Measurements from ENCODE around the gene MAPK7. TPM values are rescaled to one million over a fixed set of nuclear protein-coding genes. Genes with fewer than 3 reads are reported as not detected.

The MAPK7 gene
- total RNA-seq, 2 experiments from 2014 or later, result 8.7 to 10.7 TPM

DNA sequence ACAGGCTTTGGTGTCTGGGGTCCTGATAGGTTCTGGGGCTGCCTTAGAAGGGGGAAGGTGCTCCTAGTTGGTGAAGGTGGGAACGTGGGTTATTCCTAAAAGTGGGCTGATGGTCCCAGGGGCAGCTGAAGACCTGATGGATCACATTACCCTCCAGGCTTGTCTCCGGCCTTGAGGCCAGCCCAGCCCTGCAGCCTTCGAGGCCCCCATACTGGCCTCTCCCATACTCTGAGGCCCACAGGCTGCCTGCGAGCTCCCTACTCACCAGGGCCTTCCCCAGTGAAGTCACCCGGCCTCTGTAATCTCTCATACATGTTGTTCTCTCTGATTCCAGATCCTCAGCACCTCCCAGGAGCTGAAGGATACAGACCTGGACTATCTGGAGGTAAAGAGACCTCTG, 35.5 kb downstream of the MAPK7 start:
- CTCF ChIA-PET, result interaction anchor here (0.5 kb wide), 1 partner anchor 372 kb away, joined by 4 read pairs; no protein-coding TSS in a partner anchor
- DNase-seq, result no peak
- Mint-ChIP-seq H3K27me3 (ENCODE audit: low read depth) (no peaks in the 10 kb centered on the region), H3K9me3 (no peaks in the 10 kb centered on the region), H3K27ac (no peak overlapping the region), H3K4me1 (ENCODE audit: low read depth) (peaks cover 11% of the 10 kb centered on the region), H3K36me3 (ENCODE audit: low read depth) (no peaks in the 10 kb centered on the region), H3K4me3 (no peak overlapping the region)
- intact Hi-C loops (cut with micrococcal nuclease), result no loop called here

DNA sequence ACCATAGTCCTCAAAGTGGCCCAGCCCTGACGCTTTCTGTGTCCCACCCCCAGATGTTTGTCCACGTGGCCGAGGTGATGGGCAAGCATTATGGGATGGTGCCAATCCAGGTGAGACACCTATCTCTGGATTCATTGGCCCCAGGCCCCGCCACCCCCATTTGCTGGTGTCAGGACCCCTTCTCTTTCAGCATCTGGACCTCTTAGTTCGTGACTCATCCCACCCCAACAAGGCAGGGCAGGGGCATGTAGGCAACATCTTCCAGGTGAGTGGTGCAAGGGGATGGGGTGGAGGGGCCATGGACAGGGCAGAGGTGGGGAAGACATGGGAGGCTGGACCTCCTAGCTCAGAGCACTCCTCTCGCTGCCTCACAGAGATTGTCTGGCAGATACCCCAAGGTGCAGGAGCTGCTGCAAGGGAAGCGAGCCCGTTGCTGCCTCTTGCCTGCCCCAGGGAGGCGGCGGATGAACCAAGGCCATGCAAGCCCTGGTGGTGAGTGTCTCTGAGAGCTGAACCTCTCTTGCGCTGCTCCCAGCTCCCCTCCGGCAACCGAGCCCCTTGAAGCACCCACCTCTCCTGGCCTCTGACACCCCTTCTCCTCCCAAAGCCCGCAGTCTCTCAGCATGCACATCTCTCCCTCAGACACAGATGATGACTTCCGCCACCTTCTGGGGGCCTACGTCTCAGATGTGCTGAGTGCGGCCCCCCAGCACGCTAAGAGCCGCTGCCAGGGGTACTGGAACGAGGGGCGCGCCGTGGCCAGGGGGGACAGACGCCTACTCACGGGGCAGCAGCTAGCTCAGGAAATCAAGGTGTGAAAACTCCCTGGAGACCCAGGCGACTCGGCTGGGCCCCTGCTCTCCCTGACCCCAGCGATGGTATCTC, 36.3 kb downstream of the MAPK7 start:
- Mint-ChIP-seq H3K4me1 (ENCODE audit: low read depth) (peaks cover 12% of the 10 kb centered on the region), H3K27me3 (ENCODE audit: low read depth) (no peaks in the 10 kb centered on the region), H3K36me3 (ENCODE audit: low read depth) (no peaks in the 10 kb centered on the region), H3K27ac (no peak overlapping the region), H3K9me3 (no peaks in the 10 kb centered on the region), H3K4me3 (no peak overlapping the region)
- CTCF ChIA-PET, result no interaction called here
- no peak for DNase-seq
- intact Hi-C loops (cut with micrococcal nuclease), result no loop called here

DNA sequence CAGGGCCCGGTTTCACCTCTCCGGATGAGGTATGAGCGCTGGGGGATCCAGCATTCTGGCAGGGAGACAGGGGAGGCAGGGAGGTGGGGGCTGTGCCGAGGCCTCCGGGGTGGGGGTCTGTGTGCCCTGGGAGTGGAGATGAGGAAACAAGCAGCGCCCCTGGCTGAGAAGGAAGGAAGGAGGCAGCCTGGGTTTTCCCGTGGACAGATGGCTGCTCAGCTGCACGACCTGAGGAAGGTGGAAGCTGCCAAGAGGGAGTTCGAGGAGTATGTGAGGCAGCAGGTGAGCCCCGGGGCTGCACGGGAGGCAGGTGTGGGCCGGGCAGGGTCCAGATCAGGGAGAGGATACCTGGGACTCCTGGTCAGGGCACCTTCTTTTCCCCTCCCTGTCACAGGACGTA, 37.0 kb downstream of the MAPK7 start:
- CTCF ChIA-PET, result no interaction called here
- intact Hi-C loops (cut with micrococcal nuclease), result no loop called here
- no peak for DNase-seq
- no peak overlapping the region for H3K4me3 Mint-ChIP-seq
- H3K4me1 Mint-ChIP-seq (ENCODE audit: low read depth), result peaks cover 12% of the 10 kb centered on the region
- no peaks in the 10 kb centered on the region for H3K27me3 Mint-ChIP-seq (ENCODE audit: low read depth)
- no peaks in the 10 kb centered on the region for H3K9me3 Mint-ChIP-seq
- H3K36me3 Mint-ChIP-seq (ENCODE audit: low read depth), result no peaks in the 10 kb centered on the region
- H3K27ac Mint-ChIP-seq, result no peak overlapping the region

DNA sequence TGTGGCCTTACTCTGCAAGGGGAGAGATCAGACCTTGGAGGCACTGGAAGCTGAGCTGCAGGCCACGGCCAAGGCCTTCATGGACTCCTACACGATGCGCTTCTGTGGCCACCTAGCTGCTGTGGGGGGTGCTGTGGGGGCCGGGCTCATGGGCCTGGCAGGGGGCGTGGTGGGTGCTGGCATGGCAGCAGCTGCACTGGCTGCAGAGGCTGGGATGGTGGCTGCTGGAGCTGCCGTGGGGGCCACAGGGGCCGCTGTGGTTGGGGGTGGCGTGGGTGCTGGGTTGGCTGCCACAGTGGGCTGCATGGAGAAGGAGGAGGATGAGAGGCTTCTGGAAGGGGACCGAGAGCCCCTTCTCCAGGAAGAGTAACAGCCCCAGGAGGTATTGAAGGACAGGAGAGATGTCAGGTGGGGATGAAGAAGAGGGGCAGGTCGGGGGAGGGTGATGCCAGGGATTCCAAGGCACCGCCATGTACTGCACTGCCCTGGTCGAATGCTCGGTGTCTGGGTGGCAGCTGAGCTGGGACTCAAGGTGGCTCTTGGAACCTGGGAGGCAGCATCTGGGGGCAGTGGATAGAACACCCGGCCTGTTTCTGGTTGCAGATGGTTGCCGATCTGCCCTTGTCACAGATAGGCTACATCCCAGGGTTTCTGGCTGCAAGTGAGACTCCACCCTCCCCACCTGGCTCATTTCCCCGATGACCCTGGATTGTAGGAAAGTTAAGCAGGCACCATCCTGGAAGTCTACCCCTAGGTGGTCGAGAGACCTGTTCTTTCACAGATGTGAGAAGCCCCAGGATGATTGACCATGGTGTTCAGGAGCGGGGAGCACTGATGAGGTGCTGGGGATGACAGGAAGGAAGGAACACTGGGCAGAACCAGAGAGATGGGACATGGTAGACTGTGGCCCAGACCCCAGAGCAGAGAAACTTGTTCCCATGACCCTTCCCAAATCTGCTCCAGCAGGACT, 37.8 kb downstream of the MAPK7 start:
- peaks cover 12% of the 10 kb centered on the region for H3K4me1 Mint-ChIP-seq (ENCODE audit: low read depth)
- CTCF ChIA-PET, result interaction anchor here (0.7 kb wide), 1 partner anchor 1901 kb away, joined by 3 read pairs; no protein-coding TSS in a partner anchor
- H3K36me3 Mint-ChIP-seq (ENCODE audit: low read depth), result no peaks in the 10 kb centered on the region
- H3K27ac Mint-ChIP-seq, result no peak overlapping the region
- intact Hi-C loops (cut with micrococcal nuclease), result no loop called here
- no peaks in the 10 kb centered on the region for H3K9me3 Mint-ChIP-seq
- H3K4me3 Mint-ChIP-seq, result no peak overlapping the region
- H3K27me3 Mint-ChIP-seq (ENCODE audit: low read depth), result no peaks in the 10 kb centered on the region
- DNase-seq, result no peak

DNA sequence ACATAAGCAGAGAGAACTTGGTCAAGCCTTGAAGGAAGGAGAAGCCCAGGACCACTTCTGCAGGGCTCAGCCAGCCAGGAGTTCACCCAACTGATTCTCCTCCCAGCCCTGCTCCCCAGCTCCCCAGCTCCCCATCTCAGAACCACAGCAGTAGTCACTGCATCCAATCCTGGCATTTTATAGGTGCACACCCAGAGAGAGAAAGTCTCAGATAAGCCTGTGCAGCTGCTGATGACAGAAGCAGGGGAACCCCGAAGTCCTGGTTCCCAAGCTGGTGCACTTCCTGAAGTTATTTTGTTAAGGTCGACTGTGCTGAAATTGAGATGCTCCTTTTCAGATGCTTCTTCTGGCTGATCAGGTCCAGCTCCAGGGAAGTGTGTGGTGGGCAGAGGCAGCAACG, 39.3 kb downstream of the MAPK7 start:
- Mint-ChIP-seq H3K4me3 (no peak overlapping the region), H3K27me3 (ENCODE audit: low read depth) (no peaks in the 10 kb centered on the region), H3K4me1 (ENCODE audit: low read depth) (peaks cover 12% of the 10 kb centered on the region), H3K27ac (no peak overlapping the region), H3K36me3 (ENCODE audit: low read depth) (no peaks in the 10 kb centered on the region), H3K9me3 (no peaks in the 10 kb centered on the region)
- CTCF ChIA-PET, result no interaction called here
- intact Hi-C loops (cut with micrococcal nuclease), result no loop called here
- no peak for DNase-seq

DNA sequence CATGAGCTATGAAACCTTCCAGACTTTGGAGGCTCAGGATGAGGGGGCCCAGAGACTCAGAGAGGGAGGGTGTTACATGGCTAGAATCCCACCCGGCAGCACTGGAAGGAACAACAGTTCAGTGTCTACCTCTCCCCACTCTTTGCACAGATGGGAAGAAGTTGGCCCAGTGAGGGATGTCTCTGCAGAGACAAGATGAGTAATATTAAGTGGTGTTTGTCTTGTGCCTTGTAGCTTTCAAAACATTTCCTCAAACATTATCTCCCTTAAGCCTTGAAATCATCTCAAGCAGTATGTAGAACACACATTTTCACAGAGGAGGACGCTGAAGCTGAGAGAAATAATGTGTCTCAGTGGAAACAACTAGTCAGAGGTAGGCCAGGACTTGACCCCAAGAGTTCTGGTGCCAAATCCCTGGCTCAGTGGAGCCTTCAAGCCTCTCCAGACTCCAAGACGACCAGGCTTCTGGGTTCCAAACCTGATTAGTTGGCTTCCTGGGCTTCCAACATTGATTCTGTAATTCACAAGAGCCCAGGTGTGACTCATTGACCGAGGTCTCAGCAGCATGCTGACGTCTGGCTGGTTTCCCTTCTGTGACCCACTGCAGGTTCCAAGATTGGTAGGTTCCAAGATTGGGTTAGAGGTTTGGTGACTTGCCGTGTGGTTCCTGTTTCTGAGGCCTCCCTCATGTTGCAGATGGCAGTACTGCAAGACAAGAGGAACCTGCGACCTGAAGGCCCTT, 40.1 kb downstream of the MAPK7 start:
- Mint-ChIP-seq H3K36me3 (ENCODE audit: low read depth) (no peaks in the 10 kb centered on the region), H3K9me3 (no peaks in the 10 kb centered on the region), H3K27ac (no peak overlapping the region), H3K4me3 (no peak overlapping the region), H3K27me3 (ENCODE audit: low read depth) (no peaks in the 10 kb centered on the region), H3K4me1 (ENCODE audit: low read depth) (peaks cover 12% of the 10 kb centered on the region)
- CTCF ChIA-PET, result no interaction called here
- intact Hi-C loops (cut with micrococcal nuclease), result no loop called here
- DNase-seq, result peak; percentile 43

DNA sequence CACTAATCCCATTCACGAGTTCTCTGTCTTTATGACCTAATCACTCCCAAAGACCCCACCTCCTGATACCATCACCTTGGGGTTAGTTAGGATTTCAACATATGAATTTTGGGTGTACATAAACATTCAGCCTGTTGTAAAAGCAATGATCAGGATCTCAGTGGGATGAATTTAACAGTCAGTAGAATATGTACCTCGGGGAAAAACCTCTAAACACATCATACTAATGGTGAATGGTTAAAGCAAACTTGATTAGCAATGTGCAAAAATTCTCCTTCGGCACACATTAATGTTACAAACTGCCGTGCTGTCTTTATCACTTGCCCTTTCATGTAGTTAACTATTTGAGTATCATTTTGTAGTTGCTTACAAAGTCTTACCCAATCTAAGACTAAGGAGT, 42.9 kb downstream of the MAPK7 start:
- Mint-ChIP-seq H3K27ac (no peak overlapping the region), H3K36me3 (ENCODE audit: low read depth) (no peaks in the 10 kb centered on the region), H3K27me3 (ENCODE audit: low read depth) (no peaks in the 10 kb centered on the region), H3K4me1 (ENCODE audit: low read depth) (peaks cover 12% of the 10 kb centered on the region), H3K9me3 (no peaks in the 10 kb centered on the region), H3K4me3 (no peak overlapping the region)
- intact Hi-C loops (cut with micrococcal nuclease), result no loop called here
- CTCF ChIA-PET, result no interaction called here
- no peak for DNase-seq

DNA sequence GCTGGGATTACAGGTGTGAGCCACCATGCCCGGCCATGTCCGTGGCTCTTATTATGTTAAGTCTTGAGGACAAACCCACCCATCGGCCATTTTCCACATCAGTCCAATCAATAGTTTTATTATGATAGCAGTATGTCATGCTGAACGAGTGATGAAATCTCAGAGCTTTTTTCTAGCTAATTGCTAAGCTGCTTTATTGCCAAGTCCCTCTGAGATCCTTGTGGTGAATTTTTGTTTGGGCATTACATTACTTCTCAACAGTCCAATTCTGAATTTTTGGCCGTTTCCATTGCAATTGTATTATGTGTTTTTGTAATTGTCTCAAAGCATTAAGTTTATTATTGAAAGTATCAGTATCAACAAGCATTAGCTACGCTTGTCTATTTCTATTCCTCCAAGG, 43.6 kb downstream of the MAPK7 start:
- DNase-seq, result no peak
- H3K36me3 Mint-ChIP-seq (ENCODE audit: low read depth), result no peaks in the 10 kb centered on the region
- intact Hi-C loops (cut with micrococcal nuclease), result no loop called here
- H3K4me3 Mint-ChIP-seq, result no peak overlapping the region
- peaks cover 12% of the 10 kb centered on the region for H3K4me1 Mint-ChIP-seq (ENCODE audit: low read depth)
- no peaks in the 10 kb centered on the region for H3K27me3 Mint-ChIP-seq (ENCODE audit: low read depth)
- no peak overlapping the region for H3K27ac Mint-ChIP-seq
- CTCF ChIA-PET, result no interaction called here
- H3K9me3 Mint-ChIP-seq, result no peaks in the 10 kb centered on the region

DNA sequence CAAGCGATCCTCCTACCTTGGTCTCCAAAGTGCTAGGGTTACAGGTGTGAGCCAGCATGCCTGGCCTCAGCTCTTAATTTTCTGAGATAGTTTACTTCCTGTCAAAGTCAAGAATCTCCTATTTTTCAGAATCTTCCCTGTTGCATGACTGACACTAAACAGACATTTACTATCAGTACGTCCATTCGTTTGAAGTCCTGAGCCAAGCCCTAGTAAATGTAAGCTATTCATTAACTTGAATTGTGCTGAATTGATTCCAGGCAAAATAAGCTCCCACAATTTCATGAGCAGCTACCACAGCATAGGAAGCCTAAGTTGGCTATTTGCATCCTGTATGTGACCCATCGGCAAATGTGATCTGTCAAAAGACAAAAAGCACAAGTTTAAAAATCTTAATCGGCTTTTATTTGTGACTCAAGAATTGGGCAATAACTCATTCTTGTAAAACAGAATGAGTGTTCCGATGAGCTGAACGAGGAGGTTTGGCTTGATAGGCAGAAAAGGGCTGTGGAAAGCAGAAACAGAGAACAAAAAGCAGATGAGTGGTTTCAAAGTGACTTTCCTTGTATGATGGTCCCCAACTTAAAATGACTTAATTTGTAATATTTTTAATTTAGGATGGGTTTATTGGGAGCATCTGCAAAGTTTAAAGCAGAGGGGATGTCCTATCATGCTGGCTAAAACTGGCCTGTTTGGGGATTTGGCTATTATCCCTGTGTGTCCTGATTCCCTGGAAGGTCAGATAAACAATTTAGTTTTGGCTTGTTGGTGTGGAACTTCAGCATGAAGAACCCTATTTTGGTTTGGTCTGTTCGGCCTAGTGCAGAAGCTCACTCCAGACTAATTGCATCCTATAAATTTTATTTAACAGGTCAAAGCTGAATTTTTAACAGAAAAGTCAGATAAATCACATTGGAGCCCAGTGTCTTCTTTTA, 46.9 kb downstream of the MAPK7 start:
- Mint-ChIP-seq H3K36me3 (ENCODE audit: low read depth) (no peaks in the 10 kb centered on the region), H3K27ac (no peak overlapping the region), H3K4me1 (ENCODE audit: low read depth) (no peaks in the 10 kb centered on the region), H3K27me3 (ENCODE audit: low read depth) (no peaks in the 10 kb centered on the region), H3K9me3 (no peaks in the 10 kb centered on the region), H3K4me3 (no peak overlapping the region)
- CTCF ChIA-PET, result interaction anchor here (0.6 to 1.3 kb wide), 2 partner anchors 9 to 180 kb away, joined by 3 read pairs; no protein-coding TSS in a partner anchor
- intact Hi-C loops (cut with micrococcal nuclease), result no loop called here
- DNase-seq, result no peak

DNA sequence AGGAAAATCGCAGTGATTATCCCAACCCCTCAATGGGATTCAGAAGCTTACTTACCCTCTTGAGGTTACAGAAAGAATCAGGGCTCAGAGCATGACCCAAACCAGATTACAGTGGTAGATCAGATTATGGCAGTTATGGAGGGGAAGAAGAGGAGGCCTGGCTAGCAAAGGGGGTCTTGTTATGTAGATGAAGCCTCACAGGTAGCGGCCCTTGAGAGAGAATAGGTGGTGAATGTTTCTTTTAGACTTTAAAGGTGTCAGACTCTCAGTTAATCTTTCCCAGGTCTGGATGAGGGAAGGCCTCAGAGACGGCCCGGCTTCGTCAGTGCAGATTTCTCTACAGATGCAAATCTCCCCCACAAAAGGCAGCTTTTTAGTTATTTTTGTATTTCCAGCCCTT, 48.3 kb downstream of the MAPK7 start:
- Mint-ChIP-seq H3K4me1 (ENCODE audit: low read depth) (no peaks in the 10 kb centered on the region), H3K27me3 (ENCODE audit: low read depth) (no peaks in the 10 kb centered on the region), H3K36me3 (ENCODE audit: low read depth) (no peaks in the 10 kb centered on the region), H3K4me3 (no peak overlapping the region), H3K27ac (no peak overlapping the region), H3K9me3 (no peaks in the 10 kb centered on the region)
- intact Hi-C loops (cut with micrococcal nuclease), result no loop called here
- no peak for DNase-seq
- CTCF ChIA-PET, result no interaction called here

DNA sequence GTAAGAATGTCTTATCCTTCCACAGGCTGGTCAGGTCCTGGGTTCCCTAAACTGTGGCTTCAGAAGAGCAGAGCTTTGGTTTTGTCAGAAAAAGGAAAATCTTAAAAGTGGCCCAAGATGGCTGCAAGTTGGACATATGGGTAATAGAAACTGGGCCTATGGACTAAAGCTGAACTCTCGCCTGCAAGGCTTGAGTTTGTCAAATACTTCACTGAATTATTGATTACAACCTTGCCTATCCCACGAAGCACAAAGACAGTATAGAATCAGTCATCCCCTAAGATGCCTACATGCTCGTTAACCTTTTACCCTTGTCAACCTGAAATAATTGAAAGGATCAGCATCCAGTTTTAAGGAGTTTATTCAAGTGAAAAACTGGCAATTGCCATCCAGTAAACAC, 53.4 kb downstream of the MAPK7 start:
- Mint-ChIP-seq H3K27me3 (ENCODE audit: low read depth) (no peaks in the 10 kb centered on the region), H3K27ac (no peak overlapping the region), H3K4me3 (no peak overlapping the region), H3K9me3 (no peaks in the 10 kb centered on the region), H3K4me1 (ENCODE audit: low read depth) (no peaks in the 10 kb centered on the region), H3K36me3 (ENCODE audit: low read depth) (no peaks in the 10 kb centered on the region)
- CTCF ChIA-PET, result no interaction called here
- intact Hi-C loops (cut with micrococcal nuclease), result no loop called here
- DNase-seq, result no peak
